HG02571 (cell line): ENCODE results near the gene TSPAN14.
A peak's percentile ranks its signal among the peaks of the same experiment; 100 is the strongest.
"Not testable (repeated sequence)": the region's sequence is repeated elsewhere in the genome, so short reads cannot be mapped to it uniquely, and the experiment has no call there.

Source experiments
- ATAC-seq: cut with Tn5 transposase; IDR thresholded peaks from one replicate; pipeline ENCODE4 v1.9.1; 2021; ENCODE audit warnings: mild to moderate bottlenecking, moderate library complexity; ENCODE audit not compliant: unreplicated experiment

The TSPAN14 gene

DNA sequence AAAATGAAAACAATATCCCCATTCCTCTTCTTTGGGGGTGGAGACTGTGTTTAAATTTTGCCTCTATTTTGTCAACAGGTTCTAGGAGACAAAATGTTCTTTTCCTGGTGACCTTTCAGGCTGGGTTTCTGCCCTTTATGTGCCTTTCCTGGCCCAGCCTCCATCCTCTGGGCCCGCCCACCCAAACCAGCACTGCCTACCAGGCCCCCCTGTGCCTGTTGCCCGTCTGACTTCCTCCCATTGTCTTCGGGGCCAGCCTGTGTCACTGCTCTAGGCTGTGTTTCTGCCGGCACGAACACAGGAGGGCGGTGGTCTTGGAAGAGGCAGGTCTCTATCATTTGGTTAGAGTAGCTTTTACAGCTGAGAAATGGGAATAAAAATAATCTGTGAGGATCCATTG is 13.9 kb downstream of the TSPAN14 start:
- no peak for ATAC-seq

DNA sequence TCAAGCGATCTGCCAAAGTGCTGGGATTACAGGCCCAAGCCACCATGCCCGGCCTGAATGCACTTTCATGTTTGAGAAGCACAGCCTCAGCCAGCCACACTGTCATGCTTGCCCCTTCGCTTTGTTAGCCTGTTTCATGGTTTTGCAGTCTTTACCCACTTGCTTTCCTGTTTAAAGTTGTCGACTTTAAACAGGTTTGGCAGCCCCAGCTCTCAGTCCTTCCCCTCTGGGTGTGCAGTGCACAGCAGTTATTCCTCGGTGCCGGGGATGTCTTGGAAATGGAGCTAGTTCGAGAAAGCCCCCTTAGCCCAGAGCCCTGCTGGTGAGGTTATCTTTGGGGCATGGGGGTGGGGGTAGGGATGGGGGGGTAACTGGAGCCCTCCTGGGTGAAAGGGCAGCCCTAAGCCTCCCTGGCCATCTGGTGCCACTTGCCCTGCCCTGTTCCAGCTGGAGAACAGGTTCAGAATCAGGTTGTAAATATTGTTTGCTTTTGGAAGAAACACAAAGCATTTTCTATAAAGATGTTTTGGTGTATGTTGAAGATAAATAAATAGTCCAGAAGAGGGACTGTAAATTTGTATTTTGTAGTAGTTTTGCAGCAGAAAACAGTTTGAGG is 14.8 kb downstream of the TSPAN14 start:
- ATAC-seq, result no peak

DNA sequence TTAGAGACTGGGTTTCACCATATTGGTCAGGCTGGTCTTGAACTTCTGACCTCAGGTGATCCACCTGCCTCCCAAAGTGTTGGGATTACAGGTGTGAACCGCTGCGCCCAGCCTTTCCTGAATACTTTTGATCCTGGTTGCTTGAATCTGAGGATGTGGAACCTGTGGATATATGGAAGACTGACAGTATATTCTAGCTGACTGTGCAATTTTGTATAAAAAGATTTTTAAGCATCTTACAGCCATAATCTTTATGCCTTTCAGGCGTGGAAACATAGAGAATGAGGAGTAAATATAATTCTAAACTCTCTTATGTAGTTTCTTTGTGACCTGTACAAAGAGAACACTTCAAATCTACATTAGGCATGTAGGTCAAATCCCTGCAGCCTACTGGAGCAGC is 16.2 kb downstream of the TSPAN14 start:
- ATAC-seq, result no peak

DNA sequence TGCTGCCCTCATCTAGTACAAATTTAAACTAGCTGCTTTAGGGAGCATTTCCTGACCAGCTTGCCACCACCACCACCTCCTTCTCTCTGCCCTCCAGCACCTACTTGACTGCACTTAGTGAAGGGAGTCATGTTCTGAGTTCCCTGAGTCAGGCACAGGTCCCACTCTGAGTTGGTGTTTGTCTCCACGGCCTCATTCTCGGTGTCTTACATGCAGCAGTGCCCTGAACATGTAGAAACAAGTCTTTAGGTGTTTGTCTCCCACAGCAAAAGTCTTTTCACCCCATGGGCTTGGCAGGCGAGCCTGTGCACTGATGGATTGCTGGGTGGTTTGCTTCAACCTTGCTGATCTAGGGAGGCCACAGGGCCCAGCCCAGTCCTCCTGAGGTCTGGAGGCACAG is 16.9 kb downstream of the TSPAN14 start:
- no peak for ATAC-seq

DNA sequence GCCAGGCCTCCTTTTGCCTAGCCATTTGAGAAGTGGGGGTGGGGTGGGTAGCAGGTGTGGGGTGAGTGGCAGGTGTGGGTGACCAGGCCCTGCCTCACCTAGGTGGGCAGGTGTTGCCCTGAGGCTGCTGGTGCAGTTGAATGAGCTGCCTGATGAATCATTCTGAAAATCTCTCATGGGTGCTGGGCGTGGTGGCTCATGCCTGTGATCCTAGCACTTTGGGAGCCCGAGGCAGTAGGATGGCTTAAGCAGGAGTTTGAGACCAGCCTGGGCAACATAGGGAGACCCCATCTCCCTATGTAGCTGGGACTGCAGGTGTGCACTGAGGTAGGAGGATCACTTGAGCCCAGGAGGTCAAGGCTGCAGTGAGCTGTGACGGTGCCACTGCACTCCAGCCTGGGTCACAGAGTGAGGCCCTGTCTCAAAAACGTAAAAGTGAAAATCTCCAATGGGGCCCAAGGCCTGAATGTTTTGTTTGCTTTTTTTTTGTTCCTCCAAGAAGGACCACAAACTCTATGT is 17.7 kb downstream of the TSPAN14 start:
- ATAC-seq, result peak; percentile 48

DNA sequence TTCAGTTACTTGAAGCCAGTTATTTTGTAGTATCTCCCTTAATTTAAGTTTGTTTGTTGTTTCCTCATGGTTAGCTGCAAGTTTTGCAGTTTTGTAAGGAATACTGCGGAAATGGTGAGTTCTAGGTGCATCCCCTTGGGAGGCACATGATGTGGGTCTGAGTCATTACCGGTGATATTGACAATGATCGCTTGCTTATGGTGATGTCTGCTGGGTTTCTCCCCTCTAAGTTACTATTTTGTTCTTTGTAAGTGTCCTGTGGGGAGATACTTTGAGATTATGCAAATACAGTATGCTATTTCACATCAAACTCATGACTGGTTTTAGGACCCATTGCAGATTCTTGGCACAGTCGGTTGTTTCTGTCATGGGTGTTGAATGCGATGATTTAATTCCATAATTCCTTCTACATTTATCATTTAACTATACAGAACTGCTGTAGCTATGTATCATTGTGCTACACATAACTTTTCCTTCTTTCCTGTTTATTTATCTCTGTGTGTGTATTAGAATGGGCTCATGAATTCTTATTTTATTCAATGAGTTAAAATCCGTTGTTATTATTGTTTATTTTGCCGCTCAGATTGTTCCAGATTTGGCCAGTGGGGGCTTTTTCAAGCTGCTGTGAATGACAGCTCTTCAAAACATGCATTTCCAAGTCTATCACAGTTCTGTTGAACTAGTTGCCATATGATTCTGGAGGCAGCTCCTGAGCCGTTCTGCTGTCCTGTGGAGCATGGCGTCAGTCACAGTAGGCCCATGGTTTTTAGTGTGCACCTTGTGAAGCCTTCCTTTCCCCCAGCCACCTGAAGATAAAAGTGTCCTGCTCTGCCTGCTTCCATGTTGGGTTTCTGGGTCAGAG is 18.4 kb downstream of the TSPAN14 start:
- ATAC-seq, result peak; percentile 87

DNA sequence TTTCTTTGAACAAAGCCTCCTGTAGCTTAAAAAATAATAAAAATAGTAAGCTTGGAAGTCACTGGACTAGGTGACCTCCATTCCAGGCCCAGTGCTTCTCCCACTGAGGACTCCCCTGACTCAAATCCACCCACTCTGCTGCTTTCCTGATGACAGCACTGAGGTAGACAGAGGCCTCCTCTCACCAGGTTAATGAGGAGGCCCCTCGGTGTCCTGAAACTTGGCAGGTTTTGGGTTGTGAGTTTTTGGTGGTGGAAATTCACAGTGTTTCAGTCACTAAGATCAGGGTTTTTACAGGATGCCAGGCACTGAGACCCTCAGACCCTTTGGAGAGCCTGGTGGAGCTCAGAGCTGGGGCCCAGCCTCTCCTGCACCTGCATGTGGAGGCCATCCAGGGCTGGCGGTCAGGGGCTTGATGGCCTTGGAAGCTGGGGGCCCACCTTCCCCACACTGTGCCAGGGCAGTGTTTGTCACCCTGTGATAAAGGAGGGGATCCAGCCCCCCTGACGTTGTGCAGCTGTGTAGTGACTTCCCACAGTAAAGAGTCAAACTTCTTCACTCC is 19.1 kb downstream of the TSPAN14 start:
- no peak for ATAC-seq

DNA sequence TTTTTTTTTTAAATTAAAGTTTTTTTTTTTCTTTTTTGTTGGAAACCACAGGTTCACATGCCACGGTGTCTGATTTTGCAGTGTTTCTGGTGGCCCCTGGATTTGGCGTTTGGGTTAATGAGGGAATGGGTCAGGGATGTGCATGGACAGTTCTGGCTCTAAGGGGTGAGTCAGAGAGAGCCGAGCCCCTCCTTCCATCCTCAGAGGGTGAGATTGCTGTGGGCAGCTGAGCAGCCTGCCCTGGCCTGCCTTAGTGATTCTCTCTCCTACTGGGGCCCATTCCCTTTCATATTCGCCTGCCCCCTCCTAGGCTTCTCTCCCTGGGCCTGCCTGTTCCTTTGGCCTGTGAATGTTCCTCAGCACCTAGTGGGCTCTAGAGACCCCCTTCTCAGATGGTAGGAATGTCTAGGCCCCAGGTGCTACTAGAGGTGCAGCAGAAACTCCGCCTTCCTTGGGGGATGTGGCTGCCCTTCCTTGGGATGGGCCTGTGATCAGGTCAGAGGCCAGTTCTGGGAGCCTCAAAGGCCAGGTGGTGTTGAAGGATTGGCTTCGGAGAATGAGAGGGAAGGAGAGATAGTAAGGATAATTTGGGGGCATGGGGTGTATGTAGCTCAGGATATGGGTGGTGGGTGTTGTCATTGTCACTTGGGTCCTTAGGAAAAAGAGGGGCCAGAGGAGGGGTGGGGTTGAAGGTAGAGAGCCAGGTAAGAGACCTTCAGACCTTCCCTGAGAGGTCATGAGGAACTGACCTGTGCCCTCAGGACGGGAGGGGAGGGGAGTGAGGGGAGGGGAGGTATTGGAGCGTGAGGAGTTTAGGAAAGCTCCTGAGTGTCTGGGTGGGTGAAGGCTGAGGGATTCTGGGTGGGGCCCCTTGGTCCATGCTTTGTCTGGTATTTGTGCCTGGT is 19.8 kb downstream of the TSPAN14 start:
- ATAC-seq, result no peak

DNA sequence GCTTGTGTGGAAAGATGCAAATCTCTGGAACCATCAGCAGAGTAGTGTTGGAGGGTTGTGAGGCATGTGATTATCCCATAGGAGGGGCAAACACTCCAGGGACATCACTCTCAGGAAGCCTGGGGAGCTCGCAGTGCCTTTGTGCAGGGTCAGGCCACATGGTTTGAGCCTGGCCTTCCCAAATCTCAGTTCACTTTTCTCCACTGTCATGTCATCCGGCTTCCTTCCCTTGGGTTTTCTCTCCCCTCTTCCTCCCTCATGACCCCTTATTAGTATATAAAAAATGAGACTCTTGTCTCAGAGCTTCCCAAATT is 20.4 kb downstream of the TSPAN14 start:
- no peak for ATAC-seq

DNA sequence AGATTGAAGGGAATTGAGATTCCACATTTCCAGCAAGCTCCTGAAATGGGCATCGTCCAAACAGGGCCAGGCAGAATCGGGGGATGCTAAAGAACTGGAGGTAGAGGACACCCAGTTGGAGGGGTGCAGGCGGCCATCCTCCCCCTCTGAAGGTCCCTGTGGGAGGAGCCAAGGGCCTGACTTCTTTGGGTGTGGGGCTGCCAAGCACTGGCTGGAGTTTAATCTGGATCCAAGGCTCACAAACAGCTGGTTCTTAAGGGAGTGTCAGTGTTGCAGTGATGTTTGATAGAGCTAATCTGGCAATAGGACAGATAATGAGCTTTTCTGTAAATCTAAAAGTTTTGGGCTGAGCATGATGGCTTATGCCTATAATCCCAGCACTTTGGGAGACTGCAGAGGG is 20.8 kb downstream of the TSPAN14 start:
- ATAC-seq, result no peak

DNA sequence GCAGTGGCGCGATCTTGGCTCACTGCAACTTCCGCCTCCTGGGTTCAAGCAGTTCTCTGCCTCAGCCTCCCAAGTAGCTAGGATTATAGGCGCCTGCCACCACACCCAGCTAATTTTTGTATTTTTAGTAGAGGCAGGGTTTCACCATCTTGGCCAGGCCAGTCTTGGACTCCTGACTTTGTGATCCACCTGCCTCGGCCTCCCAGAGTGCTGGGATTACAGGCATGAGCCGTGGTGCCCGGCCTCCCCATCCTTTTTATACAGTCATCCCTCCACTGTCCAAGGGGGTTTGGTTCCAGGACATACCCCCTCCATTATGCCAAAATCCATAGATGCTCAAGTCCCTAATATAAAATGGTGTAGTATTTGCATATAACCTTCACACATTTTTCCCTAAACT is 21.5 kb downstream of the TSPAN14 start:
- ATAC-seq, result not testable (repeated sequence)

DNA sequence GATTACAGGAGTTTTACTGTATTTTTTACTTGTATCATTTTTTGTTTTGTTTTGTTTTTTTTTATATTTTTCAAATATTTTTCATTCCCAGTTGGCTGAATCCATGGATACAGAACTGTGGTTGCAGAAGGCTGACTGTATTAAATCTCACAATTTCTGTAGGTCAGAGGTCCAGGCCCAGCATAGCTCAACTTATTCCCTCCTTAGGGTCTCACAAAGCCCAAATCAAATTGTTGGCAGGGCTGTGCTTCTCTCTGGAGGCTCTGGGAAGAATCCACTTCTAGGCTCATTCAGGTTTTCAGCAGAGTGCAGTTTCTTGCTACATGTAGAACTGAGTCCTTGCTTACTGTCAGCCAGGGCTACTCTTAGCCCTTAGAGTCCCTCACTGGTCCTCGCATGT is 22.6 kb downstream of the TSPAN14 start:
- ATAC-seq, result no peak

DNA sequence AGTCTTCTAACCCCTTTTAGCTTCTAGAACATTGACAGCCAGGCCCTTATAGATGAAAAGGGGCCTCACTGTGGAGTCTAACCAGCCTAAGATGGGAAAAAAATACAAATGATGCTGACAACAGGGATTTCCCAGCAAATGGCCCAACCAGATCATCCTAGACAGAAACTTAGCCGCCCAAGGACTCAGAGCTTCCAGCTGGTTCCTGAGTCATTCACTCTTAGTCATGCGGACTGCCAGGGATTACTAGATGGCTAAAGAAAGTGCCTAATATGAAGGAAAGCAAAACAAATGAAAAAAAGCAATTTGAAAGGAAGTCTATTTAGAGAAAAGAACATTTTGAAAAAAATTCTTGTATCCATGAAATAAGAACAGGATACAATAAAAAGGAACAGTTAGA is 23.7 kb downstream of the TSPAN14 start:
- no peak for ATAC-seq

DNA sequence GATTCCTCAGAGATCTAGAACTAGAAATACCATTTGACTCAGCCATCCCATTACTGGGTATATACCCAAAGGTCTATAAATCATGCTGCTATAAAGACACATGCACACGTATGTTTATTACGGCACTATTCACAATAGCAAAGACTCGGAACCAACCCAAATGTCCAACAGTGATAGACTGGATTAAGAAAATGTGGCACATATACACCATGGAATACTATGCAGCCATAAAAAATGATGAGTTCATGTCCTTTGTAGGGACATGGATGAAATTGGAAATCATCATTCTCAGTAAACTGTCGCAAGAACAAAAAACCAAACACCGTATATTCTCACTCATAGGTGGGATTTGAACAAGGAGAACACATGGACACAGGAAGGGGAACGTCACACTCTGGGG is 26.3 kb downstream of the TSPAN14 start:
- not testable (repeated sequence) for ATAC-seq

DNA sequence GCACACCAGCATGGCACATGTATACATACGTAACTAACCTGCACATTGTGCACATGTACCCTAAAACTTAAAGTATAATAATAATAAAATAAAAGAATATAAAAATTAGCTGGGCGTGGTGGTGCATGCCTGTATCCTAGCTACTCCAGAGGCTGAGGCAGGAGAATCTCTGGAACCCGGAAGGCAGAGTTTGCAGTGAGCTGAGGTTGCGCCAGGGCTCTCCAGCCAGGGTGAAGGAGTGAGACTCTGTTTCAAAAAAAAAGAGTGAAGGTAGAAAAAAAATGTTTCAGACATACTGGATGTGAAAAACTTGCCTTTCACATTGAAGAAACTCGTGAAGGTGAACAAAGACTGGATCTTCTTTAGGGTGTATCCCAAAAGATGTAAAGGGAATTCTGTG is 26.7 kb downstream of the TSPAN14 start:
- no peak for ATAC-seq

DNA sequence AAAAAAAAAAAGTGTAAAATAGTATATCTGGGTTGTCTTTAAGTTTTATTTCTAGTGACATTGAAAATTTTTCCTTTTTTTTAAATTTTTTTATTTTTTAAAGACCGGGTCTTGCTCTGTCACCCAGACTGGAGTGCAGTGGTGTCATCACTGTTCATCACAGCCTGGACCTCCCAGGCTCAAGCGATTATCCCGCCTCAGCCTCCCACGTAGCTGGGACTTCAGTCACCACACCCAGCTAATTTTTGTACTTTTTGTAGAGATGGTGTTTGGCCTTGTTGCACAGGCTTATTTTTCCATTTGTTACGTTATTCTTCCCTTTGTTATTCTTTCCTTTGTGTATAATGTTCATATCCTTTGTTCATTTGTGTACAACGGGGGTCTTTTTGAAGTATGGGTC is 30.1 kb downstream of the TSPAN14 start:
- ATAC-seq, result no peak

DNA sequence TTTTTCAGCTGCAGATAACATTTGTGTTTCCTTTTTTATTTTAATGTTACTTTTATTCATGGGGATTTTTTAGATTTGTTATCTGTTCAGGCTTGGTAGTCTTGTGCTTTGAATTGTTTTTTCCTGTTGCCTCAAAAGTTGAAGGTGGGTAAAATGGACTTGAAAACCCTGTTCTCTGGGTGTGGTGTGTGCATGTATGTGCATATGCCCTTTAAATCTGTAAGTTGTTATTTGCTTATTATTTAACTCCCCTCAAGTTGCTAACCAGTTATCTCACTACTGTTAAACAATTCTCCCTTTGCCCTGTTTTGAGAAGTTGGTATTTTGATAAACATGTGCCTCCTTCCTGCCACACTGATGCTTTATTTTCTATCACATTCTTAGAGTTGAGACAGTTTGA is 30.6 kb downstream of the TSPAN14 start:
- ATAC-seq, result no peak

DNA sequence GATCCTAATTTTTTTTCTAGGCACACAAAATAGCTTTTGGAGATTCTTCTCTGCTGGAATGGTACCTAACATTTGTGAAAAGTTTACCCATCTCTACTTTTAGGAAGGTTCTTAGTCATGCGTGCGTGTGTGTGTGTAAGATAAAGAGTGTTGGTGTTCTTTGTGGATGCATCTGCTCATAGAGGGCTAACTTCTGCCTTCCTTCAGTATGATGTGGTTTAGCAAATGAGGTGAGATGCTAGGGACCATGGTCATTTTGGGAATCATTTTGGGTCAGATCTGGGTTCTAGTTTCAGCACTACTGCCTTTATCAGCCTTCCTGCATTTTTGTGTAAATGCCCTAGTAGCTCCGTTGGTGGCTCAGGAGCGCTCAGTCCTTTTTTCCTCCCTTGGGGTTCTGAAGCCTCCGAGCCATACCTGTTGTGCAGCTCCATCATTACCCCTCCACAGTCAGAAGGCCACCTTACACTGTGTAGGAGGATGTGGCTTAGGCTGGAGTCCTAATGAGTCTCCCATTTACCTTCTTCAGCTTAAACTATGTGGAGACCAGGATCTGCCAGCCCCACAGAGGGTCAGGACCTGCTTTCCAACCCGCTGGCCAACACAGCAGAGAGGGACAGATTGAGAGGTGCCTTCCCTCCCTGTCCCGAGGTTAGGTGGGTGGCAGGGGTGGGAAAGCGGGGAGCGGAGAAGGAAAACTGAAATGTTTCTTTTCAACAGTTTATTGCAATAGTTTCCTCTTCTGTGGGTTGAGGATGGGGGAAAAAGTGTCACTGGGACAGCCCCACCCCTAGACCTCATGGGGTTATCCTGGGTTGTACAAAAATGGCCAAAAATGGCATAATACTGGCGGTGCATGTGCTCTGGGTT is 31.2 kb downstream of the TSPAN14 start:
- ATAC-seq, result no peak

DNA sequence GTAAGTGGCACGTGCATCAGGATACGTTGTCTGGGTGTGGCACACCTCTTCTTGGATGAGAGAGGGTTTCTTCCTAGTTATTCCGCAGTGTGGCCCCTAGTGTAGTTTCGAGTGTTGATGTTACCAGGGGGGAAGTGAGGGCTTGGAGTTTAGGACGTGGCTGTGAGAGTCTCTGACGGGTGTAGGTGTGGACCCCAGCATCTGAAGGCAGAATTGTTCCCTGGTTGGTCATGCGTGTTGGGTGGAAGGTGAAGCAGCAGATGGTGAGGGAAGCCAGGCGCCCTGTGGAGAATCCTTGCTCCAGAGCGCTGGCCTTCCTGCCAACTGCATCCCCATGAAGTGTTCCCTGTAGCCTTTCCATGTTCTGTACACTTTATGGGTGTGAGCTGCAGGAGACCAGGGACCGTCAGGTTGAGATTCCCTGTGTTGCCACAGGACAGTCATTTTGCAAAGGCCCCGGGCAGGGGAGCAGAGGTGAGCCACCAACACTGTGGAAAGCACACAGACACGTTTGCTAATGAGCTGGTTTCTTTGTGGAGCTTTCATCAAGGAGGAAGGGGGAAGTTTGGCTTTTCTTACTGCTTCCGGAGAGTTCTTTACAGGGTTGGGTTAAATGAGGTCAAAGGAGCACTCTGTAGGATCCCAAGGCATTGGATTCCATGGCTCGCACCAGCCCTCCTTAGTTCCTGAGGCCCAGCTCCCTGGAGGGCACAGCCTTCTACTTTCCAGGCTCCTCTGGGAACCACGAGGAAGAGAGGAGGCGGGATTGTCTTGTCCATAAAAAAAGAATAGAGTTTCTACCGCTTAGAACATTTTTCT is 32.0 kb downstream of the TSPAN14 start:
- no peak for ATAC-seq
